GM21390 (cell line): Measurements from ENCODE around the gene IDUA.

ENCODE experiments used
- ATAC-seq: cut with Tn5 transposase; IDR thresholded peaks from one replicate; pipeline ENCODE4 v1.9.1; 2021; ENCODE audit not compliant: unreplicated experiment

IDUA gene

DNA sequence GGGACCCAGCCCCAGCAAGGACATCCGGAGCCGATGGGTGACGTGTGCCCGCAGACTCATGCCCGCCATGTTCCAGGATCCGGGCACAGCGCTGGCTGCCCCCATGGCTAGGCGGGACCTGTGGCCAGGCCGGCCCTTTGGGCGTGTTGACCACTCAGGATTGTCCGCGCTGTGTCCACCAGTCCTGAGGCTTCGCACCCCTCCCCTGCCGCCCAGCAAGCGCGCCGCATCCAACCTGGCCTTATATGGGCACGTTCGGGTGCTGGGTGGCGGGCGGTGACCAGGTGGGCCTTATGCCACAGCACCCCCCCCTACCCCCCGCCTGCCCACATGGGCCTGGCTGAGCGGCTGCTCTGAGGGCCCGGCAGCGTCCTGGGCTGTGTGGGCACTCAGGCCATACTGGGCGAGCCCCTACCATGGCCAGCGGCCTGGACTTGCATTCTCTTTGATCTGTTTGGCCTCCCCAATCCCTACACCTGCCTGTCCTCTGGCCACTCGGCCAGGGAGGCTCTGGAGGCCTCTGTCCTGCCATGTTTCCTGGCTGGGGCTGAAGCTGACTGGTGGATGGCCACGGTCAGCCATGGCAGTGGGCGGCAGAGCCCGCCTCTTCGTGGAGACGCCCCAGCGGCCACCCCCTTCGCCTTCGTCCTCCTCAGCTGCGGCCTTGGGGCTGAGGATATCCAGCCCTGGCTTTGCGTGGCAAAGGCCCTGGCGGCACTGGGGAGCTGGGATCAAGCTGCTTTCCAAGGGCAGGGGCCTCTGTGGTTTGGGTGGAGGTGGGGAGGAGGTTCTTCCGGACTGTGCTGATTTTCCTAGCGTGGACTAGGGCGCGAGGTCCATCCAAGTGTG, 26.6 kb downstream of the IDUA start:
- ATAC-seq: no peak

DNA sequence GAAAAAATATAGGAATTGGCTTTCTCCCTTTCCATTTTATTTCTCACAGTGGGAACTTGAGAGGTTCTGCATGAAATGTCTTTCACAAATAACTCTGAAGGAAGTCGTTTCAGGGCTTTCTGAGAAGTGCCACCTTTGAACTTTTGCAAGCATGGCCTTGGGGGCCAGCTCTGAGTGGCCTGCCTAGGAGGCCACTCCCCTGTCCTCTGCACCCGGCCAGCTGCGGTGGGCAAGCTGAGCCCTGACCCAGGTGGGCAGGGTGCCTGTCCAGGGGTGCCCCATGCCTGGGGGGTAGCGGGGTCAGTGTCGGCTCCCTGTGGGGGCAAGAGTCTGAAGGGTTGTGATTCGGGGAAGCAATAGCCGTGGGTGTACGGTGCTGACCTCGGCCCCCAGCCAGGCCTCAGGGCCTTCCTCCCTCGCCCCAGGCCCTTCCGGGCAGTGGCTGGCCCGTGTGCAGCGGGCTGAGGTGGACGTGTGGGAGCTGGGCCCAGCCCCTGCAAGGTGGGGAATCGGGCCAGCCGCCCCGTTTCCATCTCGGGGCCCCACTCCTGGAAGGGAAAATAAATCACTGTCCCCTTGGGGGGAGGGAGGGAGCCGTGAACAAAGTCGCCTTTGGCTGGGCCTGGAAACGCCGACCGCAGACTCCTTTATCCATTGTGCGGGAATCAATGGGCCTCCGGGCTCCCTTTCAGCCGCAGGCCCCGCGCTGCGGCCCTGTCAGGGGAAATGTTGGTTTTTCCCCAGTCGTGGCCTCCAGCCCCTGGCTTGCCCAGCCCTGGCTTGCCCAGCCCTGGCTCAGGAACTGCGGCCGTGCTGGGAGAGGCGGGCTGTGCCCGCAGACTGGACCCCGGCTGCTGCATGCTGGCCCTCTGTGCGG, 27.7 kb downstream of the IDUA start:
- ATAC-seq: no peak

DNA sequence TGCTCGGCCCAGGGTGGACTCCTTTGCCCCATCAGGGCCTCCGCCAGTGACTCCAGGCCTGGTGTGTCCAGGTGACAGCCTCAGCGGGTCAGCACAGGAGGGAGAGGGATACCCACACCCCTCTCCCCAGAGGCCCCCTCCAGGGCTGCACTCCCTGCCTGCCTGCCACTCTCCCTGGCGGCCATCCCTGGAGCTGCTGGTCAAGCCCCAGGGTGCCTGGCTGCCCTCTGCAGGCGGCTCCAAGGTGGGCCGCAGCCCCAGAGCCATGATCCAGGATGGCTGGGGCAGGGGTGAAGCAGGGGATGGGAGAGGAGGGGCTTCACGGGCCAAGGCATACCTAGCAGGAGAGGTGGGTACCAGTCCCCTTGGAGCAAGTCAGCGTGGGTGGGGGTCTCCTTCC, 28.3 kb downstream of the IDUA start:
- ATAC-seq: no peak

DNA sequence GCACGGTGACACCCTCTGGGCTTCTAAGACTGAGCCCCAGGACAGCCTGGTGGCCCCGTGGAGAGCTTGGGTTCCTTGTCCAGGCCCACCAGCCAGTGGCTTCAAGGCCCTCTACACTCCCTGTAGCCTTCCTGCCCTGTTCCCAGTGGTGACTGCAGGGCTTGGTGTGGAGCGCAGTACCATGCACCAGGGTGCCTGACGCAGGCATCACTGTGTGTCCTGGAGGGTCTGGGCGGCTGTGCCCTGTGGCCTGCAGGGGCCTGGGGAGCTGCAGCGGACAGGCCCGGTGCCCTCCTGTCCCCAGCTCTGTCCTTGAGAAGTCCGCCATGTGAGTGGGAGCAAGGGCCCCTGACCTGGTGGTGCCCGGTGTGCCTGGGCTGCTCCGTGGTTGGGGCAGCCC, 28.9 kb downstream of the IDUA start:
- ATAC-seq: no peak

DNA sequence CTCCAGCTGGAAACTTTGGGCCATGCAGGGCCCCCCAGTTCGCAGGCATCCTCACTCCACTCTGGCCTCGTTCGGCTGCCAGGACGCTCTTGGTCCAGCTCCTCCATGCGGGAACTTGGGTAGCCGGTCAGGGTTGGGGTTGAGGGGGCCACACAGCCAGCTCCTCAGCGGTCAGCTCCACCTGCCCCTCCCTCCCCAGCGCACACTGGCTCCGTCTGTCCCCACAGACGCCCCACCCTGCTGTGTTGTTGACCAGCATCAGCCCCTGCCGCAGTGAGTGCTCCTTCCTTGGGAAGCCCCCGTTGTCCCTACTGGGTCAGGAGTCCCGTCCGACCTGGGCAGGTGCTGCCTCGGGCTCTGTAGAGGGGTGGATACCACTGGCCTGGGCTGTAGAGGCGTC, 30.4 kb downstream of the IDUA start:
- no peak for ATAC-seq

DNA sequence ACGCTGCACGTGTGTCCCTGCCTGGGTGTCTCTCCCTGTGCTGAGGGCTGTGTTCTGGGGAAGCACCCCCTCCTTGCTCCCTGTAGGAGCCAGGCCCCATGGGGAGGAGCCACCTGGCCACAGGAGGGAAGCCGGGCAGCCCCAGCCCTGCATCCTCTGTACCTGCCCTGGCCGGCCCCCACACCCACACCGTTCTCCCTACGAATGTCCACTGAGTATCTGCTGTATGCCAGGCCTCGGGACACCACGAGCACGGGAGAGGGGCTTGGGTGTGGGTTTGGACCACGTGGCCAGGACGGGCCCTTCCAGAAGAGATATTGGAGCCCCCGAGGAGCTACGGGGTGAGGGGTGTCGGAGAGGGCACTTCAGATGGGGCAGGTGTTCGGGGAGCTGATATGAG, 30.9 kb downstream of the IDUA start:
- no peak for ATAC-seq

DNA sequence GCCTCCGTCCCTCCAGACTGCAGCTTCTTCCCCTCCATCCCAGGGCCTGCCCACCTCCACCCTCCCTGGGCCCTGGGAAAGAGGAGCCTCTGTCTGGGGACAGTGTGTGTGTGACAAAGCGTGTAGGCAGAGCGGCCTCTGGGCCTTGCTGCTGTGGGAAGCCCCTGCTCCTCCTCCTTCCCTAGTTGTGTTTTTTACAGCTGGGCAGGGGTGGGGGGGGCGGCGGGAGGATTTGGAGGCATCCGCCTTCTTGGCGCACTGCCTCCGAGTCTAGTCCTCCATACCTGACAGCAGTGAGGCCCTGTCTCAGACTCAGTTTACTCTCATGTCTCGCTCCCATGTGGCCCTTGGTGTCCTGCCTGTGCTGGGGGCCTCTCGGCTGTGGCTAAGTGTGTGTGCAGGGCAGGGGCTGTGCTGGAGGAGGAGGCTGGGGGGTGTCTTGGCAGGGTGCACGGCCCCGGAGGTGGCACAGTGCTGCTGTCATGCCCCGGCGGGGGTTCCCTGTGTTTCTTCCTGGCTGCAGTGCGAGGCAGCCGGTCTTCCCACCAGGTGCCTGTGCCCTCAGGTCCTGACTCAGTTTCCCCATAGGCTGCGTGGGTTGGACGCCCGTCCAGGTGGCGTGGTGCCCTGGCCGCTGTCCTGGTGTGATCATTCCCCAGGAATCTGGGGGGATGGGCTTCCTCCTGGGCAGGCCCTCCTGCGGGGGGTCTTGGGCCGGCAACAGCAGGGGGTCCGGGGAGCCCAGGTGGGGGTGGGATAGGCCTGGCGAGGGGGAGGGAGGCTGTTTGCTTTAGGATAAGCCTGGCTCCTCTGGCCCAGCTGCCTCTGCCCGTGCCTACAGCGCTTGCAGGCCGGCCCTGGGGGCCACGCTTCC, 31.5 kb downstream of the IDUA start:
- ATAC-seq: no peak

DNA sequence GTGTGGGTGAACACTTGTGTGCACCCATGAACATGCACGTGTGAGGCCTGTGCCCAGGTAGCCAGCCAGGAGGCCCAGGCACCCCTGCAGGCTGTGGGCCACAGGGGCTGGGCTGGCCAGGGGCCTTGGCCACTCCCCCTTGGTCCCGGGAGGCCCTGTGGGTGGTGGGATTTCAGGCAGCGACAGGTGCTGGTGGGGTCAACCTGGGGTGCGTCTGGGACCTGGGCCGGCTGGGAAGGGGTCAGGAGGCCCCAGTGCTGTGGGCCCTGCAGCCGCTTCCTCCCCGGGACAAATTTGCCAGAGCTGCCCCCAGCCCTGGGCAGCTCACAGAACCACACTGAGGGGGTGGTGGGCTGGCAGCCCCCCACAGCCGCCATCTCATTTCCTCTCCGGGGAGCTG, 32.5 kb downstream of the IDUA start:
- no peak for ATAC-seq

DNA sequence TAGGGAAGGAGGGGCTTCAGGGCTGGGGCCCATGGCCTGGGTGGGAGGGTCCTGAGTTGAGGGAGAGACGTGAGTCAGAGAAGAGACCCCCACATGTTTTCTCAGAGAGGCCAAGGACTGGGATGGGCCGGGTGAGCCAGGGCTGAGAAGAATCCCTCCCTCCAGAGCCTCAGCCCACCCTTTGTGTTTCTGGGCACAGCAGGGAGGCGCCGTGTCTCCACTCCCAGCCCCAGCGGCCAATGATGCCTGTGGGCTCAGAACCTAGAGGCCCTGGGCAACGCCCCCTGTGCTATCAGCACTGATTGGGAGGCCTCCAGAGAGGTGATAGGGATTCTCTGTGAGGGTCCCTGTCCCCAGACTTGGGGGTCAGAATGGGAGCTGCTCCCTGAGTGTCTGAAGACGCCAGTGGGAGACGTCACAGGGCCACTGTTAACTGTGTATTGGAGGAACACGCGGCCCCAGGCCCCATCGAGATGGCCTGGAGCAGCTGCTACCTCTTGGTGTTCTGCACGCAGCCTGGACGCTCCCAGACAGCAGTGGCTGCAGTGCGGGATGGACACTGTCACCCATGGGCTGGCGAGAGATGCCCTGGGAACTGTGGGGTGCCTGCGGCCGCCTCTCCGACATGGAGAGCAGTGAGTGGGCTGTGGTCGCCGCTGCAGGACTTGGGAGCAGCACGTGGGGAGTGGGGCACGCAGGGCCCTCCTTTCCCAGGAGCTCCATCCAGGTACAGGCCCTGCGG, 33.1 kb downstream of the IDUA start:
- ATAC-seq: no peak

DNA sequence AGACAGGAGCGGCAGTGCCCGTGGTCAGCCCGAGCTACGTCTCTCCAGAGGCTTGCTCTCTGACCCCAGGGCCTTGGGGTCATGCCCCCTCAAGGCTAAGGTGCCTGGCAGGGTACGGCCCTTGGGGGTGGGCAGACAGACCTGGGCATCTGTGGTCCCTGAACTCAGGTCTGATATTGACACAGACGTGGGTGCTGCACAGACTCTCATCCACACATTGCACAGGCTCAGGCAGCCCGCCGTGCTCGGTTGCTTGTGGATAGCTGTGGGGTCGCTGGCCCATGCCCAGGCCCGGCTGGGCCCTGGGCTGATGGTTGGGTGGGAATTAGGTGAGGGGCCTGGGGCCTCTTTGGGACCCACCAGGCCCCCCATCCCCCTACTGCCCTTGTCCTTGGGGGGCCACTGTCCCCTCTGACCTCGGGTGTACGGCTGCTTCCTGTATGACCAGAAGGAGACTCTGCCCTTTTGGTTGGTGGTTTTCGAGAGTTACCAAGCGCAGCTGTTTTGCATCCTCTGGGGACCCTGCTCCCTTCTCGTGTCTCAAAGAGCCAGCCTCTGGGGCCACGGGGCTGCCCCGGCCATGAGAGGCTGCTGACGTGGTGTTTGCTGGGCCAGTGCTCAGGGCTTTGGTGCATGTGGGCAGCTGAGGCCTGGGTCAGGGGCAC, 34.7 kb downstream of the IDUA start:
- ATAC-seq: no peak

DNA sequence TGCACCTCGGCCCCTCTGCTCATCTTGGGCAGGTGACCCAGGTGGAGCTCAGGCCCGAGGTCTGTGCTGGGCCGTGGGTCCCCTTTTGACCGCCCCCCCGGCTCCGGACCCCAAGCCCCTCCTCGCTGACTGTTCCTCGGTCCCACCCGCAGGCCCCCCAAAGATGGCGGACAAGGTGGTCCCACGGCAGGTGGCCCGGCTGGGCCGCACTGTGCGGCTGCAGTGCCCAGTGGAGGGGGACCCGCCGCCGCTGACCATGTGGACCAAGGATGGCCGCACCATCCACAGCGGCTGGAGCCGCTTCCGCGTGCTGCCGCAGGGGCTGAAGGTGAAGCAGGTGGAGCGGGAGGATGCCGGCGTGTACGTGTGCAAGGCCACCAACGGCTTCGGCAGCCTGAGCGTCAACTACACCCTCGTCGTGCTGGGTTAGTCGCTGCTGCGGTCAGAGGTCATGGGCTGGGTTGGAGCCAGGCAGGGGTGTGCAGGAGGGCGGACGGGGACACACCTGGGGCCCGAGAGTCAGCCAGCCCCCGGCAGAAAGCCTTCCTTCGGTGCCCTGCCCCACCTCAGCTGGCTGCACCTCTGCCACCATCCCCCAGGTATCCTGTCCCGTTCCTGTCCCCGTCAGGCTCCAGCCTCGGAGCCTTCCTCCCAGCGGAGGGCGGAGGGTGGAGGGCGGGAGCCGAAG, 35.4 kb downstream of the IDUA start:
- no peak for ATAC-seq

DNA sequence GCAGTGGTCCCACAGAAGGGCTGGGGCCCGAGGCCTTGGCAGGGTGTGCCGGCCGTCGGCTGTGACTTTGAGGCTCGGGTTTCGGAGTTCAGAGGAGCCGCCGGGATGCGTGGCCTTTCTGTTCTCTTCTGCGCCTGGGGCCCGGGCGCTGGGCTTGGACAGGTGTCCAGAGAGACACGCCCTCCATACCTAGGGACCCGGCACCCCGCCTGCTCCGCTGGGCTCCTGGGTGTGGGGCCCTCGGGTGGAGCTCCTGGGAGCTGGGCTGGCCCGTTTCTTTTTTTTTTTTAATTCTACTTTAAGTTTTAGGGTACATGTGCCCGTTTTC, 35.9 kb downstream of the IDUA start:
- ATAC-seq: no peak

DNA sequence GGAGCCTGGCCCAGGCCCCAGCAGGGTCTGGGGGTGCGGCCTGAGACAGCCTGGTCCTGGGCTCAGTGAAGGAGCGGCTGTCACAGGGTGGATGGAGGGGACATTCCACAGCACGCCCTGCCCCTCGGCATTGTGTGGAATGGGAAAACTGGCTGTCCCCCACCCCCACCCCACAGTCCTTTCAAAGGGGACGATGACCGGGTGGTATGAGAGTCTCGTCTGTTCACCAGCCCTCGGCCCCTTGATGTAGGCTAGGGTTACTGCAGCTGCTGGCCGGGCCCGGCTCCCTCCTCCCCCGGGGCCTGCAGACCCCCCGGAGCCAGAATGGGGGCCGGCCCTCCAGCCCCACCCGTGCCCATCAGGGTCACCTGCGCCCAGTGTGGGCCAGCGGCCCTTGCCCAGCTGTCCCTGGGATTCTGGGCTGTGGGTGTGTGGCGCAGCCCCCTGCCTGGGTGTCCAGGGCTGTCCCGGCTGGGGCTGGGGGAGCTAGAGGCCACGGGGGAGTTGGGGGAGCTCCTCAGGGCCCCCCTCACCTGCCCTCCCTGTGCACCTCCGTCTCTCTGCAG, 36.3 kb downstream of the IDUA start:
- no peak for ATAC-seq

DNA sequence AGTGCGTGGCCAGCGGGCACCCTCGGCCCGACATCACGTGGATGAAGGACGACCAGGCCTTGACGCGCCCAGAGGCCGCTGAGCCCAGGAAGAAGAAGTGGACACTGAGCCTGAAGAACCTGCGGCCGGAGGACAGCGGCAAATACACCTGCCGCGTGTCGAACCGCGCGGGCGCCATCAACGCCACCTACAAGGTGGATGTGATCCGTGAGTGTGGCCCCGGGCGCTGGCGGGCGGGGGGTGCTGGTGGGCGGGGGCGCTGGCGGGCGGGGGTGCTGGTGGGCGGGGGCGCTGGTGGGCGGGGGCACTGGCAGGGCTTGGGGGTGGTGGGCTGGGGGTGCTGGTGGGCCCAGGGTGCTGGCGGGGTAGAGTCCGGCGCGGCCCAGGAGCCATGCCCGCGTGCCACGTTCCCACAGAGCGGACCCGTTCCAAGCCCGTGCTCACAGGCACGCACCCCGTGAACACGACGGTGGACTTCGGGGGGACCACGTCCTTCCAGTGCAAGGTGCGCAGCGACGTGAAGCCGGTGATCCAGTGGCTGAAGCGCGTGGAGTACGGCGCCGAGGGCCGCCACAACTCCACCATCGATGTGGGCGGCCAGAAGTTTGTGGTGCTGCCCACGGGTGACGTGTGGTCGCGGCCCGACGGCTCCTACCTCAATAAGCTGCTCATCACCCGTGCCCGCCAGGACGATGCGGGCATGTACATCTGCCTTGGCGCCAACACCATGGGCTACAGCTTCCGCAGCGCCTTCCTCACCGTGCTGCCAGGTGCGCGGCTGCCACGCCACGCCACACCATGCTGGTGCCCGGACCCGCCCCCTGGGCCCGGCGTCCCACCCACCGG, 37.3 kb downstream of the IDUA start:
- ATAC-seq: no peak

DNA sequence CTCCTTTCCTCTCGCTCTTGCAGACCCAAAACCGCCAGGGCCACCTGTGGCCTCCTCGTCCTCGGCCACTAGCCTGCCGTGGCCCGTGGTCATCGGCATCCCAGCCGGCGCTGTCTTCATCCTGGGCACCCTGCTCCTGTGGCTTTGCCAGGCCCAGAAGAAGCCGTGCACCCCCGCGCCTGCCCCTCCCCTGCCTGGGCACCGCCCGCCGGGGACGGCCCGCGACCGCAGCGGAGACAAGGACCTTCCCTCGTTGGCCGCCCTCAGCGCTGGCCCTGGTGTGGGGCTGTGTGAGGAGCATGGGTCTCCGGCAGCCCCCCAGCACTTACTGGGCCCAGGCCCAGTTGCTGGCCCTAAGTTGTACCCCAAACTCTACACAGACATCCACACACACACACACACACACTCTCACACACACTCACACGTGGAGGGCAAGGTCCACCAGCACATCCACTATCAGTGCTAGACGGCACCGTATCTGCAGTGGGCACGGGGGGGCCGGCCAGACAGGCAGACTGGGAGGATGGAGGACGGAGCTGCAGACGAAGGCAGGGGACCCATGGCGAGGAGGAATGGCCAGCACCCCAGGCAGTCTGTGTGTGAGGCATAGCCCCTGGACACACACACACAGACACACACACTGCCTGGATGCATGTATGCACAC, 38.2 kb downstream of the IDUA start:
- ATAC-seq: no peak

DNA sequence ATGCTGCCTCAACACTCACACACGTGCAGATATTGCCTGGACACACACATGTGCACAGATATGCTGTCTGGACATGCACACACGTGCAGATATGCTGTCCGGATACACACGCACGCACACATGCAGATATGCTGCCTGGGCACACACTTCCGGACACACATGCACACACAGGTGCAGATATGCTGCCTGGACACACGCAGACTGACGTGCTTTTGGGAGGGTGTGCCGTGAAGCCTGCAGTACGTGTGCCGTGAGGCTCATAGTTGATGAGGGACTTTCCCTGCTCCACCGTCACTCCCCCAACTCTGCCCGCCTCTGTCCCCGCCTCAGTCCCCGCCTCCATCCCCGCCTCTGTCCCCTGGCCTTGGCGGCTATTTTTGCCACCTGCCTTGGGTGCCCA, 39.3 kb downstream of the IDUA start:
- ATAC-seq: peak; percentile 58

DNA sequence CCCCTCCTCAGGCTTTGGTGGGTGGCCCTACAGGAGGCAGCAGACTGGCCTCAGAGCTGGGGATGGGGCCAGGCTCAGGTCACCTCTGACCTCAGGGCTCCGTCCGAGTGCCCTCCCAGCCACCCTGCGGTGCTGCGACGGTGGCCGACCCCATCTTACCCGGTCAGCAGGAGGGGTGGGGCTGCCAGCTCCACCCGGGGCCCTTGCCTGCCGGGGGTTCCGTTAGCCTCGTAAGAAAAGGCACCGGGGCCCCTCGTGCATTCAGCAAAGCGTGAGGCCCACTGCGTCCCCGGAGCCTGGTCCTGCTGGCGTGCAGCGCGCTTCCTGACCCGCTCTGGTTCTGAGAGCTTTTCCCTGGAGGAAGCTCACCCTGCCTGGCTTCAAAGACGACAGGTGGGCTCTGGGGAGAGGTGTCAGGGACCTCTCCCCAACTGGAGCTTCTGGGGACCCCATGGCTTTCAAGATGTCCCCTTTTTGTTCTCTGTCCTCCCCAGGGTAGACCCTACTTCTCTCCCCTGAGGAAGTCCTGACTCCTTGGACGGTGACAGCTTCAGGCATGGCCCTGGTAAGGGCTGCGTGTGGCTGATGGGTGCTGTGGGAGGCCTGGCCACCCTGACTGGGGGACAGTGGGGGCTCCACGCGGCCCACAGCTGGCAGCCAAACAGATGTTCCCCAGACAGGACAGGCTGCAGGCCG, 40.5 kb downstream of the IDUA start:
- ATAC-seq: no peak
